Measurements from ENCODE around the gene ZSCAN30. TPM values are rescaled to one million over a fixed set of nuclear protein-coding genes. Genes with fewer than 3 reads are reported as not detected.

Gene ZSCAN30
- polyA plus RNA-seq, 1 donor from 2014 or later: 30.6 TPM

GRCh38 chr18:35248429-35248828 is 41.6 kb downstream of the ZSCAN30 start:
- H3K27ac ChIP-seq (ENCODE audit: low read length): no peak overlapping the region
- no peak overlapping the region for H2AFZ ChIP-seq (ENCODE audit: low read depth, low read length)
- TF ChIP-seq RAD21 (conservative IDR thresholded peaks at IDR 0.05) (no peak), MXI1 (conservative IDR thresholded peaks at IDR 0.05; ENCODE audit: poor library complexity, severe bottlenecking) (no peak), EZH2 (IDR thresholded peaks at IDR 0.05; ENCODE audit: borderline replicate concordance, insufficient read depth, low read length, poor library complexity, severe bottlenecking) (no peak), EP300 (conservative IDR thresholded peaks at IDR 0.05; ENCODE audit: poor library complexity, severe bottlenecking) (no peak), SMC3 (conservative IDR thresholded peaks at IDR 0.05; ENCODE audit: poor library complexity) (no peak), TAF1 (IDR thresholded peaks at IDR 0.05; ENCODE audit: low read depth) (no peak), CTCF (IDR thresholded peaks at IDR 0.05; ENCODE audit: poor library complexity, severe bottlenecking) (no peak), POLR2AphosphoS5 (IDR thresholded peaks at IDR 0.05) (no peak)
- TF ChIP-seq, protein P1, sequence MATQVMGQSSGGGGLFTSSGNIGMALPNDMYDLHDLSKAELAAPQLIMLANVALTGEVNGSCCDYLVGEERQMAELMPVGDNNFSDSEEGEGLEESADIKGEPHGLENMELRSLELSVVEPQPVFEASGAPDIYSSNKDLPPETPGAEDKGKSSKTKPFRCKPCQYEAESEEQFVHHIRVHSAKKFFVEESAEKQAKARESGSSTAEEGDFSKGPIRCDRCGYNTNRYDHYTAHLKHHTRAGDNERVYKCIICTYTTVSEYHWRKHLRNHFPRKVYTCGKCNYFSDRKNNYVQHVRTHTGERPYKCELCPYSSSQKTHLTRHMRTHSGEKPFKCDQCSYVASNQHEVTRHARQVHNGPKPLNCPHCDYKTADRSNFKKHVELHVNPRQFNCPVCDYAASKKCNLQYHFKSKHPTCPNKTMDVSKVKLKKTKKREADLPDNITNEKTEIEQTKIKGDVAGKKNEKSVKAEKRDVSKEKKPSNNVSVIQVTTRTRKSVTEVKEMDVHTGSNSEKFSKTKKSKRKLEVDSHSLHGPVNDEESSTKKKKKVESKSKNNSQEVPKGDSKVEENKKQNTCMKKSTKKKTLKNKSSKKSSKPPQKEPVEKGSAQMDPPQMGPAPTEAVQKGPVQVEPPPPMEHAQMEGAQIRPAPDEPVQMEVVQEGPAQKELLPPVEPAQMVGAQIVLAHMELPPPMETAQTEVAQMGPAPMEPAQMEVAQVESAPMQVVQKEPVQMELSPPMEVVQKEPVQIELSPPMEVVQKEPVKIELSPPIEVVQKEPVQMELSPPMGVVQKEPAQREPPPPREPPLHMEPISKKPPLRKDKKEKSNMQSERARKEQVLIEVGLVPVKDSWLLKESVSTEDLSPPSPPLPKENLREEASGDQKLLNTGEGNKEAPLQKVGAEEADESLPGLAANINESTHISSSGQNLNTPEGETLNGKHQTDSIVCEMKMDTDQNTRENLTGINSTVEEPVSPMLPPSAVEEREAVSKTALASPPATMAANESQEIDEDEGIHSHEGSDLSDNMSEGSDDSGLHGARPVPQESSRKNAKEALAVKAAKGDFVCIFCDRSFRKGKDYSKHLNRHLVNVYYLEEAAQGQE (IDR thresholded peaks at IDR 0.05; ENCODE audit: borderline replicate concordance): no peak
- H3K4me3 ChIP-seq (ENCODE audit: low read length): no peak overlapping the region
- H3K36me3 ChIP-seq (ENCODE audit: insufficient read depth, low read length): peaks cover 45% of the 10 kb centered on the region
- no peaks in the 10 kb centered on the region for H4K20me1 ChIP-seq (ENCODE audit: insufficient read depth)
- H3K9ac ChIP-seq (ENCODE audit: low read length): no peak overlapping the region
- no peaks in the 10 kb centered on the region for H3F3A ChIP-seq (ENCODE audit: insufficient read depth, low read length, poor library complexity, severe bottlenecking)
- no peaks in the 10 kb centered on the region for H3K27me3 ChIP-seq (ENCODE audit: insufficient read depth, low read depth, low read length)
- no peak overlapping the region for H3K4me2 ChIP-seq (ENCODE audit: low read length)
- no peaks in the 10 kb centered on the region for H3K9me2 ChIP-seq (ENCODE audit: insufficient read depth, low read length)
- H3K79me2 ChIP-seq (replicated peaks; ENCODE audit: insufficient read depth, low read length): peaks cover 5% of the 10 kb centered on the region
- H3K9me3 ChIP-seq (ENCODE audit: low read length): no peaks in the 10 kb centered on the region

- no peak overlapping the region for H3K4me2 ChIP-seq (ENCODE audit: low read length)
- no peaks in the 10 kb centered on the region for H4K20me1 ChIP-seq (ENCODE audit: insufficient read depth)
- H2AFZ ChIP-seq (ENCODE audit: low read depth, low read length): no peak overlapping the region
- no peaks in the 10 kb centered on the region for H3K9me2 ChIP-seq (ENCODE audit: insufficient read depth, low read length)
- no peaks in the 10 kb centered on the region for H3K27me3 ChIP-seq (ENCODE audit: insufficient read depth, low read depth, low read length)
- peaks cover 13% of the 10 kb centered on the region for H3K79me2 ChIP-seq (replicated peaks; ENCODE audit: insufficient read depth, low read length)
- H3K27ac ChIP-seq (ENCODE audit: low read length): no peak overlapping the region
- H3K9me3 ChIP-seq (ENCODE audit: low read length): no peaks in the 10 kb centered on the region
- no peak overlapping the region for H3K9ac ChIP-seq (ENCODE audit: low read length)
- H3K4me3 ChIP-seq (ENCODE audit: low read length): no peak overlapping the region
- H3F3A ChIP-seq (ENCODE audit: insufficient read depth, low read length, poor library complexity, severe bottlenecking): no peaks in the 10 kb centered on the region
- TF ChIP-seq CTCF (IDR thresholded peaks at IDR 0.05; ENCODE audit: poor library complexity, severe bottlenecking): no peak
- no peak for TF ChIP-seq EZH2 (IDR thresholded peaks at IDR 0.05; ENCODE audit: borderline replicate concordance, insufficient read depth, low read length, poor library complexity, severe bottlenecking)
- TF ChIP-seq RAD21 (conservative IDR thresholded peaks at IDR 0.05): no peak
- TF ChIP-seq POLR2AphosphoS5 (IDR thresholded peaks at IDR 0.05): no peak
- TF ChIP-seq SMC3 (conservative IDR thresholded peaks at IDR 0.05; ENCODE audit: poor library complexity): no peak
- no peak for TF ChIP-seq MXI1 (conservative IDR thresholded peaks at IDR 0.05; ENCODE audit: poor library complexity, severe bottlenecking)
- TF ChIP-seq EP300 (conservative IDR thresholded peaks at IDR 0.05; ENCODE audit: poor library complexity, severe bottlenecking): no peak
- no peak for TF ChIP-seq TAF1 (IDR thresholded peaks at IDR 0.05; ENCODE audit: low read depth)
- TF ChIP-seq, protein P1 (IDR thresholded peaks at IDR 0.05; ENCODE audit: borderline replicate concordance): no peak
- peaks cover 45% of the 10 kb centered on the region for H3K36me3 ChIP-seq (ENCODE audit: insufficient read depth, low read length)
These were observed 42.4 kb downstream of the ZSCAN30 start for GRCh38 chr18:35247412-35248249.

Data from neural cell (in vitro differentiated cells).